K562 (cell line): ENCODE data around the gene FUT2. TPM values are rescaled to one million over a fixed set of nuclear protein-coding genes. Genes with fewer than 3 reads are reported as not detected.

Experiments used
- ARID1B ChIP-seq: fragments of 450-650 bp; IDR thresholded peaks from 2 replicates; pipeline ENCODE4 v1.6.1; 2016; ENCODE audit warnings: antibody characterized with exemption, mild to moderate bottlenecking, inconsistent platforms
- BCOR ChIP-seq: fragments of 450-650 bp; IDR thresholded peaks from 2 replicates; pipeline ENCODE4 v1.6.1; 2016
- E2F3 ChIP-seq: fragments of 250-450 bp; sonication (Bioruptor Pico); IDR thresholded peaks from 2 replicates; pipeline ENCODE4 v1.4.0; 2020; ENCODE audit warnings: mild to moderate bottlenecking
- FOSL1 ChIP-seq: fragments of 200-800 bp; sonication (Bioruptor generic); conservative IDR thresholded peaks from 2 replicates; pipeline ENCODE4 v1.6.1; 2016; ENCODE audit warnings: missing genetic modification characterization, missing compliant biosample characterization
- JUN ChIP-seq, 2 experiments: sonication (generic) in 1 of 2; formaldehyde crosslinking in 1 of 2; IDR thresholded peaks; 2 replicates each; pipeline versions ENCODE4 v1.6.1 to v1.8.0; 2012 to 2022; ENCODE audit warnings: borderline replicate concordance in 2 of 2, mild to moderate bottlenecking in 2 of 2, improper control_type of control experiment in 1 of 2, low read depth in 1 of 2, low read length in 1 of 2, missing genetic modification reagents in 1 of 2
- JUNB ChIP-seq: fragments of 450-650 bp; formaldehyde crosslinking; conservative IDR thresholded peaks from 2 replicates; pipeline ENCODE4 v1.4.0; 2020; ENCODE audit warnings: mild to moderate bottlenecking
- MTA1 ChIP-seq: fragments of 450-650 bp; IDR thresholded peaks from 2 replicates; pipeline ENCODE4 v1.6.1; 2017; ENCODE audit warnings: borderline replicate concordance
- NR2C1 ChIP-seq, 2 experiments: fragments of 450-650 bp; IDR thresholded peaks; 2 replicates each; pipeline ENCODE4 v1.6.1; 2017; ENCODE audit warnings: mild to moderate bottlenecking in 2 of 2, antibody characterized with exemption in 1 of 2, inconsistent platforms in 1 of 2, missing compliant biosample characterization in 1 of 2, missing genetic modification characterization in 1 of 2
- RB1 ChIP-seq: fragments of 450-650 bp; IDR thresholded peaks from 2 replicates; pipeline ENCODE4 v1.6.1; 2017; ENCODE audit warnings: low read depth, mild to moderate bottlenecking
- RFX5 ChIP-seq: IDR thresholded peaks from 2 replicates; pipeline ENCODE4 v1.6.1; 2011; ENCODE audit warnings: low read depth, mild to moderate bottlenecking, improper control_type of control experiment, low read length
- SP1 ChIP-seq: sonication (generic); formaldehyde crosslinking; IDR thresholded peaks from 2 replicates; pipeline ENCODE4 v1.8.1; 2022; ENCODE audit warnings: mild to moderate bottlenecking, missing genetic modification reagents
- TBP ChIP-seq: optimal IDR thresholded peaks from 2 replicates; pipeline ENCODE3; 2011; ENCODE audit warnings: low read depth, low read length, improper control_type of control experiment
- ZNF263 ChIP-seq: sonication (generic); formaldehyde crosslinking; IDR thresholded peaks from 2 replicates; pipeline ENCODE4 v1.8.0; 2022; ENCODE audit warnings: mild to moderate bottlenecking, missing genetic modification reagents, borderline replicate concordance
- polyA plus RNA-seq, 8 experiments: library from polyadenylated mRNA; depleted of rRNA in 4 of 8; stranded (reverse) in 5 of 8; unstranded in 3 of 8; fragments of >200 nt; fragmentation: Nextera tagmentation in 2 of 8; fragmentation: Illumina TruSeq in 1 of 8; extraction: Ambion mirVana in 2 of 8; extraction: Trizol in 1 of 8; gene quantifications; 2 replicates each; pipeline versions ENCODE4 v1.2.1 to v1.2.3, GENCODE V29; 2011 to 2014; ENCODE audit warnings: inconsistent platforms in 1 of 8, missing spikeins in 1 of 8
- total RNA-seq, 7 experiments: library from RNA; depleted of rRNA in 6 of 7; stranded (reverse); fragments of >200 nt in 6 of 7; fragmentation: Illumina TruSeq in 2 of 7; extraction: Trizol in 2 of 7; gene quantifications; 2 replicates each; pipeline versions ENCODE4 v1.2.1 to v1.2.3, GENCODE V29; 2011 to 2021; ENCODE audit warnings: low replicate concordance in 1 of 7
- TF ChIP-seq, protein P1 (sequence below): fragments of 250-450 bp; sonication (Bioruptor Pico); IDR thresholded peaks from 2 replicates; pipeline ENCODE4 v1.8.0; 2022; ENCODE audit warnings: inconsistent platforms
- TF ChIP-seq, protein P2 (sequence below): sonication (generic); formaldehyde crosslinking; IDR thresholded peaks from 2 replicates; pipeline ENCODE4 v1.8.1; 2023; ENCODE audit warnings: mild to moderate bottlenecking, missing genetic modification reagents
- TF ChIP-seq, protein P3 (sequence below): fragments of 450-650 bp; IDR thresholded peaks from 2 replicates; pipeline ENCODE4 v1.6.1; 2016; ENCODE audit warnings: low read depth, mild to moderate bottlenecking, moderate library complexity
- TF ChIP-seq, protein P4 (sequence below): fragments of 250-450 bp; sonication (Bioruptor Pico); IDR thresholded peaks from 2 replicates; pipeline ENCODE4 v1.8.0; 2021; ENCODE audit warnings: borderline replicate concordance, mild to moderate bottlenecking, moderate library complexity; ENCODE audit not compliant: poor library complexity, severe bottlenecking
- TF ChIP-seq, protein P5 (sequence below): sonication (generic); formaldehyde crosslinking; IDR thresholded peaks from 2 replicates; pipeline ENCODE4 v1.8.0; 2022; ENCODE audit warnings: mild to moderate bottlenecking, missing genetic modification reagents
- TF ChIP-seq, protein P6 (sequence below): fragments of 450-650 bp; IDR thresholded peaks from 2 replicates; pipeline ENCODE4 v1.6.1; 2017; ENCODE audit warnings: mild to moderate bottlenecking, moderate library complexity

Gene FUT2
- total and polyA plus RNA-seq, 9 of the 15 experiments (the other 6 are each of a cell fraction or from before 2014, with no cell fraction given), result 0.03 to 0.04 TPM; not detected in 7

DNA sequence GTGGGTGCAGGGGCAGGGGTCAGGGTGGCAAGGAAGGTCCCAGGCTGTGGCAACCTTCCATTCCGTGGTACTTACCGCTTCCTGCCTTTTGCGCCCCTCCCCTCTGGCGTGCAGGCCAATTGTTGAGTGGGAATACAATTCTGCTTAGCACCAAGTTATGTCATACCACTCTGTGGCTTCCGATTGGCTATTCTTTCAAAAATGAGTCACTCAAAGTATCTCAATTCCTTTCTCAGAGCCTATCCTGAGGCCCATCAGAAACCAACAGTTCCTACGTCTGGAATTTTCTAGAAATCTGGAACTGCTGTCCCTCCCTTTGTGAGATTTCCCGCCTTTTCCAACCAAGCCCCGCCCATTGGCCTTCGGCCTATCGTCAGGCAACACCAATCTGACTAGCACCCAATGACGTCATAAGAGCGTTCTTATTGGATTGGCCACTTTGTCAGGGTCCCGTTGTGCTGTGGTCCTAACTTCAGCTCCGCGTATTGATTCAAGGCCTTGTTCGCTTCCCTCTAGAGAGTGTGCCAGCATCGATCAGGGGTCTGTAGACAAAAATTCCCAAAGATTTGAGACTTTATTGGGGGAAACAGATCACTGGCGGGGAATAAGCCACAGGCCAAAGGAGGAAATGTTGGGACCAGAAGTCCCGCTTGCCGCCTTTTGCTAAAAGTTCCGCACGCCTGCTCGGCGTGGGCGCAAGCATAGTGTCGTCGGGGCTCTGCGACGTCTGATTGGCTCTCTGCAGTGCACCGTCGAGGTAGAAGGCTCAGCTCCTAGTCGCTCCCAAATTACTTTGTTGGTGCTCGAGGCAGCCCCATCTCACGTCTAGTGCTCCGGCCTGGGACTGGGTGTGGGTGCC, 34.7 kb upstream of the FUT2 start (continued):
- peak; percentile 91 for TF ChIP-seq SP1
- TF ChIP-seq, protein P1, sequence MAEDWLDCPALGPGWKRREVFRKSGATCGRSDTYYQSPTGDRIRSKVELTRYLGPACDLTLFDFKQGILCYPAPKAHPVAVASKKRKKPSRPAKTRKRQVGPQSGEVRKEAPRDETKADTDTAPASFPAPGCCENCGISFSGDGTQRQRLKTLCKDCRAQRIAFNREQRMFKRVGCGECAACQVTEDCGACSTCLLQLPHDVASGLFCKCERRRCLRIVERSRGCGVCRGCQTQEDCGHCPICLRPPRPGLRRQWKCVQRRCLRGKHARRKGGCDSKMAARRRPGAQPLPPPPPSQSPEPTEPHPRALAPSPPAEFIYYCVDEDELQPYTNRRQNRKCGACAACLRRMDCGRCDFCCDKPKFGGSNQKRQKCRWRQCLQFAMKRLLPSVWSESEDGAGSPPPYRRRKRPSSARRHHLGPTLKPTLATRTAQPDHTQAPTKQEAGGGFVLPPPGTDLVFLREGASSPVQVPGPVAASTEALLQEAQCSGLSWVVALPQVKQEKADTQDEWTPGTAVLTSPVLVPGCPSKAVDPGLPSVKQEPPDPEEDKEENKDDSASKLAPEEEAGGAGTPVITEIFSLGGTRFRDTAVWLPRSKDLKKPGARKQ, result peak; percentile 94
- TF ChIP-seq, protein P2, sequence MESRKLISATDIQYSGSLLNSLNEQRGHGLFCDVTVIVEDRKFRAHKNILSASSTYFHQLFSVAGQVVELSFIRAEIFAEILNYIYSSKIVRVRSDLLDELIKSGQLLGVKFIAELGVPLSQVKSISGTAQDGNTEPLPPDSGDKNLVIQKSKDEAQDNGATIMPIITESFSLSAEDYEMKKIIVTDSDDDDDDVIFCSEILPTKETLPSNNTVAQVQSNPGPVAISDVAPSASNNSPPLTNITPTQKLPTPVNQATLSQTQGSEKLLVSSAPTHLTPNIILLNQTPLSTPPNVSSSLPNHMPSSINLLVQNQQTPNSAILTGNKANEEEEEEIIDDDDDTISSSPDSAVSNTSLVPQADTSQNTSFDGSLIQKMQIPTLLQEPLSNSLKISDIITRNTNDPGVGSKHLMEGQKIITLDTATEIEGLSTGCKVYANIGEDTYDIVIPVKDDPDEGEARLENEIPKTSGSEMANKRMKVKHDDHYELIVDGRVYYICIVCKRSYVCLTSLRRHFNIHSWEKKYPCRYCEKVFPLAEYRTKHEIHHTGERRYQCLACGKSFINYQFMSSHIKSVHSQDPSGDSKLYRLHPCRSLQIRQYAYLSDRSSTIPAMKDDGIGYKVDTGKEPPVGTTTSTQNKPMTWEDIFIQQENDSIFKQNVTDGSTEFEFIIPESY (CRISPR knock-in tag), result peak; percentile 92
- TF ChIP-seq NR2C1 (IDR thresholded peaks at IDR 0.05), result no peak
- TF ChIP-seq NR2C1 (tag; IDR thresholded peaks at IDR 0.05), result peak; percentile 40; the same call in 1 of the 2 replicates
- no peak for TF ChIP-seq ARID1B
- TF ChIP-seq RFX5, result peak; percentile 98
- TF ChIP-seq BCOR, result no peak
- peak; percentile 94 for TF ChIP-seq JUNB (CRISPR knock-in tag)
- TF ChIP-seq, protein P3, sequence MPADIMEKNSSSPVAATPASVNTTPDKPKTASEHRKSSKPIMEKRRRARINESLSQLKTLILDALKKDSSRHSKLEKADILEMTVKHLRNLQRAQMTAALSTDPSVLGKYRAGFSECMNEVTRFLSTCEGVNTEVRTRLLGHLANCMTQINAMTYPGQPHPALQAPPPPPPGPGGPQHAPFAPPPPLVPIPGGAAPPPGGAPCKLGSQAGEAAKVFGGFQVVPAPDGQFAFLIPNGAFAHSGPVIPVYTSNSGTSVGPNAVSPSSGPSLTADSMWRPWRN, result 0 out of 2 replicates have a peak, but pooled peaks have one; percentile 33
- peak; percentile 97 for TF ChIP-seq E2F3
- 0 out of 2 replicates have a peak, but pooled peaks have one; percentile 64 for TF ChIP-seq MTA1
- peak; percentile 24 for TF ChIP-seq TBP
- peak; percentile 94 for TF ChIP-seq JUN (IDR thresholded peaks at IDR 0.05; ENCODE audit: borderline replicate concordance, low read depth, low read length)
- no peak for TF ChIP-seq JUN (CRISPR knock-in tag; IDR thresholded peaks at IDR 0.05; ENCODE audit: borderline replicate concordance)
- TF ChIP-seq, protein P4, sequence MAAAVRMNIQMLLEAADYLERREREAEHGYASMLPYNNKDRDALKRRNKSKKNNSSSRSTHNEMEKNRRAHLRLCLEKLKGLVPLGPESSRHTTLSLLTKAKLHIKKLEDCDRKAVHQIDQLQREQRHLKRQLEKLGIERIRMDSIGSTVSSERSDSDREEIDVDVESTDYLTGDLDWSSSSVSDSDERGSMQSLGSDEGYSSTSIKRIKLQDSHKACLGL (CRISPR knock-in tag), result no peak
- peak; percentile 84 for TF ChIP-seq FOSL1
- peak; percentile 99 for TF ChIP-seq RB1
- no peak for TF ChIP-seq ZNF263 (CRISPR knock-in tag)
- TF ChIP-seq, protein P5, sequence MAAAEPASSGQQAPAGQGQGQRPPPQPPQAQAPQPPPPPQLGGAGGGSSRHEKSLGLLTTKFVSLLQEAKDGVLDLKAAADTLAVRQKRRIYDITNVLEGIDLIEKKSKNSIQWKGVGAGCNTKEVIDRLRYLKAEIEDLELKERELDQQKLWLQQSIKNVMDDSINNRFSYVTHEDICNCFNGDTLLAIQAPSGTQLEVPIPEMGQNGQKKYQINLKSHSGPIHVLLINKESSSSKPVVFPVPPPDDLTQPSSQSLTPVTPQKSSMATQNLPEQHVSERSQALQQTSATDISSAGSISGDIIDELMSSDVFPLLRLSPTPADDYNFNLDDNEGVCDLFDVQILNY (CRISPR knock-in tag), result 0 out of 2 replicates have a peak, but pooled peaks have one; percentile 38
- TF ChIP-seq, protein P6, sequence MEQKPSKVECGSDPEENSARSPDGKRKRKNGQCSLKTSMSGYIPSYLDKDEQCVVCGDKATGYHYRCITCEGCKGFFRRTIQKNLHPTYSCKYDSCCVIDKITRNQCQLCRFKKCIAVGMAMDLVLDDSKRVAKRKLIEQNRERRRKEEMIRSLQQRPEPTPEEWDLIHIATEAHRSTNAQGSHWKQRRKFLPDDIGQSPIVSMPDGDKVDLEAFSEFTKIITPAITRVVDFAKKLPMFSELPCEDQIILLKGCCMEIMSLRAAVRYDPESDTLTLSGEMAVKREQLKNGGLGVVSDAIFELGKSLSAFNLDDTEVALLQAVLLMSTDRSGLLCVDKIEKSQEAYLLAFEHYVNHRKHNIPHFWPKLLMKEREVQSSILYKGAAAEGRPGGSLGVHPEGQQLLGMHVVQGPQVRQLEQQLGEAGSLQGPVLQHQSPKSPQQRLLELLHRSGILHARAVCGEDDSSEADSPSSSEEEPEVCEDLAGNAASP, result no peak
